Bronchial epithelial cell (primary cell): ENCODE data around the gene TTBK1. TPM values are rescaled to one million over a fixed set of nuclear protein-coding genes. Genes with fewer than 3 reads are reported as not detected.

Source experiments
- DNase-seq: peaks from one replicate; pipeline ENCODE4 v3.0.0-alpha.2; 2010; ENCODE audit warnings: low read depth
- FAIRE-seq: peaks from 2 replicates; lab custom pipeline; 2011; peaks lifted over from hg19 to GRCh38; lab: Jason Lieb, UNC
- H3K27me3 ChIP-seq: 2 replicates; pipeline ENCODE4 v1.5.1; 2011; ENCODE audit warnings: low read length; ENCODE audit not compliant: control insufficient read depth, insufficient read depth
- H3K36me3 ChIP-seq: 2 replicates; pipeline ENCODE4 v1.5.1; 2011; ENCODE audit warnings: low read length; ENCODE audit not compliant: control insufficient read depth, insufficient read depth
- H3K4me3 ChIP-seq: 2 replicates; pipeline ENCODE4 v1.5.1; 2011; ENCODE audit warnings: mild to moderate bottlenecking, low read depth, low read length, control low read depth
- total RNA-seq: library from RNA; depleted of rRNA; stranded (reverse); fragments of >200 nt; gene quantifications from 2 replicates; pipeline ENCODE4 v1.2.1, GENCODE V29; 2014
- TF ChIP-seq, protein P1 (sequence below): IDR thresholded peaks from 2 replicates; pipeline ENCODE4 v1.5.1; 2011; ENCODE audit warnings: mild to moderate bottlenecking, moderate library complexity, low read length, control low read depth, inconsistent platforms; ENCODE audit not compliant: insufficient read depth, severe bottlenecking

TTBK1 gene
- total RNA-seq, 1 donor from 2014 or later, result not detected

DNA sequence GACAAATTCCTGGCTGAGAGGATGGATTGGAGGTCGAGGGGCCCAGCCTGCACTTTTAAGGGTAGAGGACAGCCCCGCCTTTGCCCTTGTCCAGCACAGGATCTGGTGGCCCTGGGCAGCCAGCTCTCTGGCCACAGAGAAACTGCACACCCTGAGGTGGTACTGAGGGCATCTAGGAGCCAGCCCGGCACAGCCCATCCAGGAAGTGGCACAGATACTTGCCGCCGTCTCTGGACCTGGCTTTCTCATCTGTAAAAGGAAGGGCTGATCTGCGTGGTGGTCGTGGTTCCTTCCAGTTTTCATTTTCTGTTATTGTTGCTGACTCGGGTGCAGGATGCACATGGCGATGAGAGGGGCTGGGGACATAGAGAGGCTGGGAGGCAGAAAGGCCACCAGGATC, 38.8 kb downstream of the TTBK1 start:
- H3K27me3 ChIP-seq, result peaks cover 14% of the 10 kb centered on the region
- no peak for FAIRE-seq
- TF ChIP-seq, protein P1, sequence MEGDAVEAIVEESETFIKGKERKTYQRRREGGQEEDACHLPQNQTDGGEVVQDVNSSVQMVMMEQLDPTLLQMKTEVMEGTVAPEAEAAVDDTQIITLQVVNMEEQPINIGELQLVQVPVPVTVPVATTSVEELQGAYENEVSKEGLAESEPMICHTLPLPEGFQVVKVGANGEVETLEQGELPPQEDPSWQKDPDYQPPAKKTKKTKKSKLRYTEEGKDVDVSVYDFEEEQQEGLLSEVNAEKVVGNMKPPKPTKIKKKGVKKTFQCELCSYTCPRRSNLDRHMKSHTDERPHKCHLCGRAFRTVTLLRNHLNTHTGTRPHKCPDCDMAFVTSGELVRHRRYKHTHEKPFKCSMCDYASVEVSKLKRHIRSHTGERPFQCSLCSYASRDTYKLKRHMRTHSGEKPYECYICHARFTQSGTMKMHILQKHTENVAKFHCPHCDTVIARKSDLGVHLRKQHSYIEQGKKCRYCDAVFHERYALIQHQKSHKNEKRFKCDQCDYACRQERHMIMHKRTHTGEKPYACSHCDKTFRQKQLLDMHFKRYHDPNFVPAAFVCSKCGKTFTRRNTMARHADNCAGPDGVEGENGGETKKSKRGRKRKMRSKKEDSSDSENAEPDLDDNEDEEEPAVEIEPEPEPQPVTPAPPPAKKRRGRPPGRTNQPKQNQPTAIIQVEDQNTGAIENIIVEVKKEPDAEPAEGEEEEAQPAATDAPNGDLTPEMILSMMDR, result no peak
- no peak for DNase-seq
- H3K4me3 ChIP-seq, result no peak overlapping the region
- no peaks in the 10 kb centered on the region for H3K36me3 ChIP-seq

GRCh38 chr6:43282636-43283513, 39.6 kb downstream of the TTBK1 start:
- DNase-seq, result no peak
- Histone ChIP-seq H3K36me3 (no peaks in the 10 kb centered on the region), H3K27me3 (peaks cover 16% of the 10 kb centered on the region), H3K4me3 (no peak overlapping the region)
- TF ChIP-seq, protein P1, result no peak
- FAIRE-seq, result no peak

GRCh38 chr6:43283514-43283901, 40.2 kb downstream of the TTBK1 start:
- FAIRE-seq, result no peak
- Histone ChIP-seq H3K27me3 (peaks cover 16% of the 10 kb centered on the region), H3K36me3 (no peaks in the 10 kb centered on the region), H3K4me3 (no peak overlapping the region)
- TF ChIP-seq, protein P1, result no peak
- DNase-seq, result no peak

DNA sequence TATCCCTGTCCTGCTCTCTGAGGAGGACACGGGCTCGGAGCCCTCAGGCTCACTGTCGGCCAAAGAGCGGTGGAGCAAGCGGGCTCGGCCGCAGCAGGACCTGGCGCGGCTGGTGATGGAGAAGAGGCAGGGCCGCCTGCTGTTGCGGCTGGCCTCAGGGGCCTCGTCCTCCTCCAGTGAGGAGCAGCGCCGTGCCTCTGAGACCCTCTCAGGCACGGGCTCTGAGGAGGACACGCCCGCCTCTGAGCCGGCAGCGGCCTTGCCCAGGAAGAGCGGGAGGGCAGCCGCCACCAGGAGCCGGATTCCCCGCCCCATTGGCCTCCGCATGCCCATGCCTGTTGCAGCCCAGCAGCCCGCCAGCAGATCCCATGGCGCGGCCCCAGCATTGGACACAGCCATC, 40.6 kb downstream of the TTBK1 start:
- DNase-seq (no peak), FAIRE-seq (no peak)
- TF ChIP-seq, protein P1, result no peak
- H3K4me3 ChIP-seq, result no peak overlapping the region
- peaks cover 16% of the 10 kb centered on the region for H3K27me3 ChIP-seq
- H3K36me3 ChIP-seq, result no peaks in the 10 kb centered on the region

- Histone ChIP-seq H3K27me3 (peaks cover 14% of the 10 kb centered on the region), H3K4me3 (no peak overlapping the region), H3K36me3 (no peaks in the 10 kb centered on the region)
- TF ChIP-seq, protein P1, result no peak
- DNase-seq (no peak), FAIRE-seq (no peak)
Observed at GRCh38 chr6:43284991-43285781, 41.9 kb downstream of the TTBK1 start.
